ENCODE measurements around the gene SCN10A.

SCN10A gene

DNA sequence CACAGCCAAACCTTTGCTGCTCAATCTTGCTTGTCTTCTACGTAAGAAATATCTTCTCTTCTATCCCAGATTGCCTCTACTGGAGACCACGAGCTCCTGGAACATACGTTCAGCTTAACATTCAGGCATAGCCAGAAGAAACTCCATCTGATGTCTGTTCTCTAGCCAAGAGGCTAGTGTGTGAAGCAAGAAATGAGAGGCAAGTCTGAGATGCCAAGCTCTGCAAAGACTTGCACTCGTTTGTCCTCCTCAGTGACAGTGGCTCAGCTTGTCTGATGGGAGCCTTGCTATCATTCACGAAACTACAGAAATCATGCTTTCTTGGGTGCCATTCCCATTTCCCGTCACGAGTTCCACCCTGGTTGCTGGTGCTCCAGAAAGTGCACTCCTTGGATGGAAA is at the start of gene SCN10A:
Gene SCN10A, minus strand, starts transcription at position 192 of the 400 bp plus-strand sequence. CDS start 22,207 bp downstream, outside the sequence.
- no peak for DNase-seq

DNA sequence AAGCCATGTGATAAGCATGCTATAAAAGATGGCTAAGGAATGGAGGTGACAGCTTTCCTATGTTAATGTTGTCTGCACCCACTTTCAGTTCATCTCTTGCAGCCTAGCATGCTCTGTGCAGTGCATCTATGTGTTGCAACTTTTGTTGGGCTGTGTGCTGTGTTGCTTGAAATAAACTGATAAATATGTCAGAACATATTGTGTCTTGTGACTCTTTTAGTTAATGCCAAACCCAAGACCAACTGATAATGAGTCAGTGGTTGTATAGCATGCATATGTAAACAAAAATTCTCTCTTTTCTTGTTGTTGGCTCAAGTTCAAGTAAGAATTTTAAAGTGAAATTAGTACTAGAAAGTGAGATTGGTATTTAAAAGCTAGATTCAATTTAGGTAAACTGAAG is 37.0 kb upstream of the SCN10A start:
- no peak for DNase-seq

DNA sequence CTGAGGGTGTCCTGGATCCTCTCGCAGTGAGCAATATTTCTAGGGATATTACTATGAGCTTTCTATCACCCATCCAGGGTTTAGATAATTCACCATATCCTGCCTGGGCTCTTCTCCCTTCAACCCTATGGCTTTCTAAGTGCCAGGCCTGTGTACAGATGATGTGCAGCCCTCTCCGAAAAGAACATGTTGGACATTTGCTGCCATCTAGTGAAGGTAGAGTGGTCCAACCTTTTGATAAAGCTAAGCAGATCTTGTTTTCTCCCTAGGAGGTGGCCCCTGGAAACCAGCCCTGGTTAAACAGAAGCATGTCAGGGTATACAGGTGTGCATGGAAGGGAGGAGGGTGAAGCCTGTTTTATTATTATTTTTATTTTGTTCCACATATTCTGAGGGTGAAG is 27.9 kb upstream of the SCN10A start:
- DNase-seq = peak; percentile 23 to 70

DNA sequence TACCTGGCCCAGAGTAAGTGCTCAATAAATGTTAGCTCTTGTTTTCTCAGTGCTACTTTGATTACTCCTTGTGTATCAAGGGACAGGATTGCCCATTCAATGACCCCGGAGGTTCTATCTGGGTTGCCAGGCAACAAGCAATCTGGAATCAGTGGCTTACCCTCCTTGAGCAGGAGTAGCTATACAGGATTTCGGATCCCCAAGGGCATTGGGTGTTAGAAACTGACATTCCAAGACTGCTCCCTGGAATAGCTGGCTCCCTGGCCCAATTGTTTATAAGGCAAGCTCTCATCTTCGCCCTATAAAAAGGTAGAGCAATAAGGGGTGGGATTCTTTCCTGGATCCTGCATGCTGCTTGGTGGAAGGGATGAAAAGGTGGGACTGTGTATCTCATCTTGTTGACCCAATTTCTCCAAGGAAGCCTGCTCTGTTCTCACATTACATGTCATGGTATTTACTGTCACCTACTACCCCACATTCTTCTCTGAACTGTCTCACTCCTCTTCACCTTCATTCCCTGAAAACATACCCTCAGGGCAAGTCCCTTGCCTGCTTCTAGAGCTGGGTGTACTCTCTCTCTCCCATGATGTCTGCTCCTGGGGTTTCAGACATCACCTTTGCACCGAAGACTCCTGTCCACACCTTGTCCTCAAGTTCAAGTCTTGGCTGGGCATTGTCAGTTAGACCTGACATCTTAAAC is 26.4 kb upstream of the SCN10A start:
- DNase-seq = no peak

DNA sequence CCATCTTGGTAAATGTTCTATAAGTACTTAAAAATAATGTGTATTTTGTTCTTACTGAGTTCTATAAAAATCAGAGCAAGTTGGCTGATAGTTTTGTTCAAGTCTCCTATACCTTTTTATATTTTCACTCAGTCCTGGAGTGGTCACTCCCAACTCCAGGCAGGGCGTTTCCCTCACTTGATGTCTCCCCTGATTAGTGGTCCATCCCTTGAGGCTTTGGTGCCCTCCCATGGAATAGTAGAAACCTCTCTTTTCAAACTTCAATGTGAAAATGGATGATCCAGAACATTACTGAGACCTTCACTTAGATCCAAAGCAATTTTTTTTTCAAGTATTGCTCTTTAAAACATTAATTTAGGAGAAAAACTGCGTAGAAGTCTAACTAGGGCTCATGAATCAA is 25.0 kb upstream of the SCN10A start:
- peak in 1 of 2 experiments; percentile 45 for DNase-seq

DNA sequence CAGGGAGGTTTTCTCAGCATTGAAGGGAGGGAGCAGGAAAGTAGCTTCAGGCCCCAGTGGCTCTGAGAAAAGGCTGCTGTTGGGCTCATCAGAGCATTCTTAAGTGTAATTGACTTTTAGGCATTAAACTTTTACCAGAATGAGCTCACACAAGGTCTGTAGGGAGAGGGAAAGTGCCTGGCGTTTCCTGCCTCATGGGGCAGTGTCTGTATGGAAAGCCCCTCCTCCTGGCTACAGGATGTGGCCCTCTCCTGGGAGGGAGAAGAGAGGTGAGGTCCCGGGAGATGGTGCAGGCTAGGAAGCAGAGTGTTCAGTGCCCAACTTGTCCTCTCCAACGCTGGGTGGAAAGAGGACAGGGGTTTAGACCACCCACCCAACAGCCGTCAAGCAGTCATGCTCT is 21.3 kb upstream of the SCN10A start:
- DNase-seq = no peak

DNA sequence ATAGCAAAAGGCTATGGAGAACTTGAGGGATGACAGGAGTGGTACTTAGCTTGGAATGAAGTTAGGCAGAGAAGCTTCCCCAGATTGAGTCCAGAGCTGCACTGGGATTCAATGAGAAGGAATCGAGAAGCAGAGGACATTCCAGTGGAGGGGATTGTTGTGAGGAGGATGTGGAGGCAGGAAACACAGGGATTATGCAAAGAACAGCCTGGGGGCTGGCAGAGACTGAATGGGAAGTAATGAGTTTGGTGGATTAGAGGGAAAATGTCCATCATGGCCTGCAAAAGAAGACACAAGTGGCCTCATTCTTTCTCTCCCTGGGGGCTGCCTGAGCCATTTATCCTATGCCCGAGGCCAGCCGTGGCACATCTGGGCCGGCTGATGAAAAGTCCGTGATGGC is 20.5 kb upstream of the SCN10A start:
- DNase-seq = no peak

DNA sequence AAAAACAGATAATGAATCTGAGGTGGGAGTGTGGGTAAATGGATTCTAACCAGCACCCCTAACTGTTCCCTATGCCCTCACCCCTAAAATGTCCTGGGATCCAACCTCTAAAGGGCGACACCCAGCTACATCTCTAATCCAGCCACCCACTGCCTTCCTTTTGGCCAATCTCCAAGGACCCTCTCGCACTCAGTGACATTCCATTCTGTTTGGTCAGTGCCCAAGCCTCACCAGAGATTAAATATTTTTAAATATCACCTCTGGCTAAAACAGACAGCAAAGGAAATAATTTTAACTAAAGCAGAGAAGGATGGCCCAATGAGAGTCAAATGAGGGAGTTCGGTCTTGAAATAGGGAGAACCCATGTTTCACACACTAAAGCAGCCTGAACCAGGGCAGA is 19.9 kb upstream of the SCN10A start:
- peak in 1 of 2 experiments; percentile 33 for DNase-seq

DNA sequence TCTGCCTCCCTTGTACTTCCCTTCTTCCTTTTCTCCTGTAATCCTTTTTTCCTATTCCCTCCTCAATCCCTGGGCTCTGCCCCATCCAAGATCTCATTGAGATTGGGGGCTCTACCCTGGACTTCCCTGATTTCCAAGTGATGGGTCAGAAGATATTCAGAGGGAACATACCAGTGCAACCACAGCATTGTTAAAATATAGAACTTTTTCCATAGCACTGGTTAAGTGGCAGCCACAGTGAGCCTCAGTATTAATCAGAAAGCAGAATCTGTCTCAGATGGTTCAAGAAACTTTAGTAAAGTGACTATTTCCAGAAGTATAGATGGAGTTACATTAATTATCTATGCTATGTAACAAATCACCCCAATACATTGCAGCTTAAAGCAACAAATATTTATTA is 18.7 kb upstream of the SCN10A start:
- DNase-seq = no peak

DNA sequence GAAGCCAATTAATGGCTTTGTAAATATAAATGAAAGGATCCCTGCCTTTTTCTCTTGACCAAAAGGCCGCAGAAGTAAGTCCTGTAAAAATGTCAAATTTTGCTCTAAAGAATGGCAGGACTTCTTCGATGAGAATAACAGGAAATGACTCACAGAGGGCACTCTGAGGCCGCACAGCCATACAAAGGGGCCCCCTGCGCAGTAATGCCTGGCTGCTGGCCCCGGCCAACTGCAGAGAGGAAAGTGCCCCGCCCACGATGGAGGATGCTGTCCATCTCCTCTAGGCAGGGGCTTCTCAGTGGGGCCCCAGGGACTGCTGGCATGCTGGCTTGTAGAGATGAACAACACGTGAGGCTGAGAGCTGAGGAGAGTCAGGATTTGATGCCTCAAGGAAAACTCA is 18.1 kb upstream of the SCN10A start:
- peak; percentile 80 to 92 for DNase-seq

DNA sequence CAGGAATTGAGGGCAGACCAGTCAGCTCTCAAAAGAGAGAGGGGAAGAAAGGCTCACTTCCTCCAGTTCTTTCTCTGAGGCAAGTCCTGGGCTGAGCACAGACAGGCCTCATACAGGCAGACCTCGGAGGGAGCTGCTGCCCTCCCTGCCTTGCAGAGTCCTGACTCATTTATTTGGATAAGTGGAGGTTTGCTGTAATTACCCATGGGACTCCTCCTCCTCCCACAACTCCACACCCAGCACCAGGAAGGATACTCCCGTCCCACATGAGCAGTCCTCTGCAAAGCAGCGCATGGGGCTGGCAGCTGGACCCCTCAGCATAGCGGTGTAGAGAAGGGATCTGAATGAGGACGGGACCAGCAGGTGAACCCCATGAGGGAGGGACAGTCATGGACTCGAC is 13.4 kb upstream of the SCN10A start:
- peak in 1 of 2 experiments; percentile 23 for DNase-seq

DNA sequence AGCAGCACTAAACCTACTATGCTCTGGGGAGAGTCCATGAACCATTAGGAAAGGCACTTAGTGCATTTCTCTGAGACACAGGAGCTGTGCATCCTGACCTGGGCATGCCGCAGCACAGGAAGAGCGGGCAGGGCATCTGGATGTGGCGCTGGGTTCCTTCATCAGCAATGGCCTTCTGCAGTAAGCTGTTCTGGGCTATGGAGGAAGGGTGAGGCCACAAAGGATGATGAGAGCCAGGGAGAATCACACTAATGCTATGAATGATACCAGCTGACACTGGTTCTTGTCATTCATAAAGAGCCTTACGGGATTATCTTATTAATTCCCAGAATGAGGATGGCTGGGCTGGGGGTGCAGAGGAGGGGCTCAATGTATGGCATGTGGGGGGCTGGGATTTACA is 12.7 kb upstream of the SCN10A start:
- no peak for DNase-seq

DNA sequence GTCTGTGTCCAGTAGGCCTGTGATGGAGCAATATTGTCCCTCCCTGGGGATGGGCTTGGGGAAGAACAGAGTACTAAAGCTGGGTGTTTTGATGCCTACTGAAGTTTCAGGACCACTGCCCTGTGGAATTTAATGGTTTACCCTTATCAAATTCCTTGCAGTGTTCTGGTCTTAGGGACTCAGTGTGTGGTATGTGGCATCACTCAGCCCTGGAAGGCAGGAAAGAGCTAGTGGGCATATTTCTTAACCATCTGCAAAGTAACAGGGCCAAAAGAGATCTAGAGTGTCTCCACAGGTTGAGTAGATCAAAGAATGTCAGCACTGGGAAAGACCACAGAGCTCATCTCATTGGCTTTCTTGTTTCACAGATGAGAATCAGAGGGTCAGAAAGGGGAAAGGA is 11.8 kb upstream of the SCN10A start:
- no peak for DNase-seq

DNA sequence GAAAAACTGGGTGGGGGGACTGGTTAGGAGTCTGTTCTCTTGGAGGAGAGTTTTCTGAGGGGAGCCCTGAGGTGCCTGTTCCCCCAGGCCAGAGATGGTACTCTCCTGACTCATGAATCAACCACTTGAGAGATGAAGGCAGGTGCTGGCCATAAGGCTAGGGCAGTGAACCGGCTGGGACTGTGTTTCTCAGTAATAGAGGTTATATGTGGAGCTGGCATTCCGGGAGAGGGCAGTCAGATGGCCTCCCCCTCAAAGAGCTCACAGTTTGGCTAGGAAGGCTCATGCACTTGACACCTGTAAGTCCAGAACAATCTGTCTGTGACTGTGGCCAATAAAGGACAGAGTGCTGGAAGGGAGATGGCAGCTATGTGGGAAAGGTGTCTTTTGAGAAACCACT is 10.0 kb upstream of the SCN10A start:
- DNase-seq = no peak

DNA sequence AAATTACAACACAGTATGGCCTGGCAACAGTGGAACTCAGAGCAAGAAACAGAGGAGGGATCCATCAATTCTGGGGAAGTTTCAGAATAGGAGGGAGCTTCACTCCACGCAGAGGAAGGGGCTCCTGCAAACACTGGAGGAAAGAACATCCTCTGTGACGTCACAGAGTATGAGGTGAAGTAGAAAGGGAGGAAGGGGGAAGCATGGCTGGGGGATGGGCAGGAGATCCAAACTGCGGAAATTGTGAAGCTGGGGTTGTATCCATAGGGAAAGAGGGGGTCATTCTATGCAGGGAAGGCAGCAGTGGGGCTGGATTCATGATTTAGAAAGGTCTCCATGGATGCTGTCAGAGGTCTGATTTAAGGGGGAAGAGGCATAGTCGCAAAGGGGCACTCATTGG is 8.3 kb upstream of the SCN10A start:
- DNase-seq = no peak

DNA sequence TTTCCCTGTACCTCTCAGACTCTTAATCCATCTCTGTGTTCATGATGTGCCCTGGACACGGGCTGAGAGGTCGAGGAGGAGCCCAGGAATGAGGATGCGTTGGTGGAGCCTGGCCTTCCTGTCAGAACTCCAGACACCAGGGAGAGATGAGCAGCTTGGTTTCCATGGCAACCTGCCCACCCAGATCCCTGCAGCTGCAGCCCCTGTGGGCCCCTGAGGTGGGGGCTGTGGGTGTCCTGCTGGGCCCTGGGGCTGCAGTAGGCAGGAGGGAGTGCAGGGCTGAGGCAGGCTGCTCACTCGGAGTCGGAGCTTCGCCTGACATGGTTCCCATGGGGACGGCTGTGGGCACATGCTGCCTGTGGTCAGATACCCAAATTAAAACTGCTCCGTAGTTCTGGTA is 7.7 kb upstream of the SCN10A start:
- DNase-seq = no peak

DNA sequence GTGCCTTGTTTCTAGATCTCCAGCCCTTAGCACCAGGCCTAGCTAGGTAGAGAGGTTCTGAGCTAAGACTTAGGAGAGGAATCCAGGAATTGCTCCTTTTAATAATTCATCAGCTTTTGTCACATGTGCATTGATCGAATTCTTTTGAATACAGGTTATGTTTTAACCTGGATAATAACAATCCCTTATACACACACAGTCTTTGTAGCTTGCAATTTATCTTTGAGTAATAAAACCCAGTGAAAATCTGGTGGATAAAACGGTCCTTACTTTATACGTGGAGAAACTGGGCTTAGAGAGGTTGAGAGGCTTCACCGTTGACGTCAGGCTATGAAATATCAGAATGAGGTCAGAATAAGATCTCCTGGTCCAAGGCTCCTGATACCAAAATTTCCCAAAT is 7.2 kb upstream of the SCN10A start:
- no peak for DNase-seq

DNA sequence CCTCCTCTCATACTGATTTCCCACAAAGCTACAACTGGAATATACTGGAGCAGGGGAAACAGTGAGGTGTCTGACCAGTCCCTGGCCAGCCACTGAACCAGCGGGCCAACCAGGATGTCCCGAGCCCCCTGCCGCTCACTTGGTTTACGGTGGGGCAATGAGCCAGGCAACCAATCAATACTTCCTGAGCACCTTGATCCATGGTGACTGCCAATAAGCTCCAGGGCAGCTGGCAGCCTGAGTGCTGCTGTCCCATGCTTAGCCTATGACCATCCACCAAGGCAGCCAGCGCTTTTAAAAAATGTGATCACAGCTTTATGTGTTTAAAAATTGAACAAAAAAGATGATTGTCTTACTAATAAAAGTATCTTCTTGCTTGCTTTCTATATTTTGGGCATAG is 4.2 kb downstream of the SCN10A start:
- DNase-seq = no peak

DNA sequence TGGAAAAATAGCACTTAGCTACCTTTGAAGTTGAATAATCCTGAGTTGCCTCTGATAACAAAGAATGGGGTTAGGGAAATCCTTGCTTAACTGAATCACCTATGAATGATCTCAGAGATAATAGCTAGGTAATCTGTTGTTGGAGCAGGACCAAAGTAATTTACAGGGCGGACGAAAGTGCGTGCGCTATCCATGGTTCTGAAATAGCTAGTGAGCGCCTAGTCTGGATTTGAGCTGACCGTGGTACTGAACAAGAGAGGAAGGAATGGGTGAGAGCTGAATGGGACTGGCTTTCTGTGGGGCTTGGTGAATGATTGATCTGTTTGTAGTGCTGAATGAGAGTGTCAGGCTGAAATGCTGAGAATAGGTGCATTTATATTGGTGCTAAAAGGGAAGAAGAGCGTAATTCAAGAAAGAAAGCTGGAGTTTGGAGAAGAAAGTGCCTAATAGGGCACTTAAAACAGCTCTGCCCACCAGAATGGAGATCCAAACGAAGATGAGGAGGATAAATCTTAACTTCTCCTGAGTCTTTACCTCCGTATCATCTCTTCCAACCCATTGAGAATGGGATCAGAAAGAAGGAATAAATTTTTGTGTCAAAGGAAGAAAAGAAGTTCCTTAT is 10.1 kb downstream of the SCN10A start:
- DNase-seq = peak in 1 of 2 experiments; percentile 10

DNA sequence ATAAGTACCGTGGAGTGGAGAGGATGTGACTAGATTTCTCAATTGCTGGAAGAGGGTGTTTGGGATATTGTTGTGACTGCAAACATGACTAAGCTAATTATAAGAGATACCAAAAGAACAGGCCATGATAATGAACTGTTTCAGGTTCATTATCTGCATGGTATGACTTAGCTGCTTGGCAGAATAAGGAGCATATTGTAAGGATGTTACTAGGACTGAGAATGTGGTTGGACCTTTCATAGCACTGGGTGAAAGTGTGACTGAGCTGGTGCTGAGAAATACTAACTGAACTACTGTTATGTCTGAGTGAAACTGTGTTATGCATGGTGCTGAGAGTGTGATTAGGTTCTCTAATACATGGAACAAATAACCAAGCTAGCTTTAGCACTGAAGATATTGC is 11.0 kb downstream of the SCN10A start:
- no peak for DNase-seq

DNA sequence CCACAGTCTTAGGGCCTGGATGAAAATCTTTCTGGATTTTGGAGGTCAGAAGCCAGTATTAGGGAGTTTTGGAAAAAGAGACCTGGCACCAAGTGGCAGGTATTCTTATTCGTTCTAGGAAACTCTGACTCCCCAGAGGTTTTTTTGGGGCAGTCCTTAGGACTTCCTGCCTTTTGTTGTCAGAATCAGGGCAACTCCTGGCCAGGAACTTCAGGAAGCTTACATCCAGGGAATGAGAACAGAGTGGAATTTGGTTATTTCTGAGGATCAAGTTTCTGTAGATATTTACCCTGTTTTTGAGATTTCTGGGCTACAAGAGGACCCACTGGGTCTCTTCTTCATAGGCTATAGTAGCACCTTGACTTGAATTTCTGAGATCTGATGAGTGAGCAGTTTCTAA is 15.5 kb downstream of the SCN10A start:
- no peak for DNase-seq

DNA sequence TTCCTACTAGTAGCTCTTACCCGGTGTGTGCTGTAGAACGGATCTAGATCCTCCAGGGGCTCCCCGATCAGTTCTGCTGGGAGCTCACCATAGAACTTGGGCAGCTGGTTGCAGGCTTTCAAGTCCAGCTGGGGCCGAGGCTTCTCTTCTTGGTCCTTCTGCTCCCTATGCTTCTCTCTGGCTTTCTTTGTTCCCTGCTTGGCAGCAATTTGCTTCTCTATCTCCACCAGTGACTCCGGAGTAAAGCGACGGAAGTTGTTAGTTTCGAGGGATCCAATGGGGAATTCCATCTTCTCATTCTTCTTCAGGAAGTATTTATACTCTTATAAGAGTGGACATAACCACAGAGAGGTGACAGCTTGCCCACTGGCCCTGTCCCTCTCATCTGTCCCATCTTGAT is 22.3 kb downstream of the SCN10A start:
- DNase-seq = no peak

DNA sequence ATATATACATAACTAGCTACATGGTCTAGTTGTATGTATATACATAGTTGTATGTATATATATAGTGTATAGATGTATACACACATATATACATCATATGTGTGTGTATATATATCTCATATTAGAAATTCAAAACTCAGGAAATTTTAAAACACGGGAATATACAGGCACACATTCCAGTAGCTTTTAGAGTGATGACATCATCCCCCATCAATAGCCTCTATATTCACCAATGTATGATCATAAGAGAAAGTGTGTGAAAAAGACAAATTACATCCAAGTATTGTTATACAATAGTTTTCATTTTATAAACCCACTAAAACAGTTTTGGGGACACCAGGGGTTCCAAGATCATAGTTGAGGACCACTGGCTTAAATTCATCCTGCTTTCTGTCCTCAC is 23.0 kb downstream of the SCN10A start:
- DNase-seq = no peak

DNA sequence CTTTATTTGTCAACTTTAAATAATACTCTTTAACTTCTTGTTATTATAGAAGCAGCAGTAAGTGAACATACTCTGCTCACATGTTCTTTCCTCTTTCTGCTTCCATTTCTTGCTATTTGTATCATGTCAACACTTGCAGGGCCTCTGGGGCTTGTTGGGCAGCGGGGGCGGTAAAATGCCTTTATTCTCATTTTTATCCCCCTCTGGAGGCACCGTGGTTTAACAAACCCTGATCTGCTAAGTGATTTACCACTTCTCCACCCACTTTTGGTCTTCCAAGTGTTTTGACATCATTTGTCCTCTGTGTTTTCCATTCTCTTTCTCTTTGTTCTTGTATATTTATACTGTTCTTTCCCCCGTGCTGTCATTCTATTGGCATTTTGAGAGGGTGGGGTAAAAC is 33.9 kb downstream of the SCN10A start:
- DNase-seq = no peak

DNA sequence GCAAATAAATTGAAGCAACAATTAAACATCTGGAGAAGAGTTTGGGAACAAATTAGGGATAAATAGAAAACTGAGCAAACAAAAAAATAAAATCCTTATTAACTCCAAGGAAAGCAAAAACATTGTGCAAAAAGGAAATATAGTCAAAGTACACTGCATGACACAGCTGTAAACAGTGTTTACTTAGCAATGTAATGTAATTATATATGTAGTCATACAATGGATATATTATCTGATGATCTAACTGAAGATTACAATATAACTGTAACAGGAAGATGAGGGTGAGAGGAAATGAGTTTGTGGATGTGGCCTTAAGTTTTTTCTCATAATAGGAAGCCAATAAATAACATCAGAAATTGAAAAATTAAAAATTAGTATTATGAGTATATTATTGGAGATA is 42.5 kb downstream of the SCN10A start:
- DNase-seq = no peak
